PFSK-1 (cell line): ENCODE results near the gene KRTAP6-1.

ENCODE experiments used
- FOXP2 ChIP-seq: optimal IDR thresholded peaks from 2 replicates; pipeline ENCODE3; 2011; ENCODE audit warnings: borderline replicate concordance, control low read depth, inconsistent platforms; ENCODE audit not compliant: insufficient read depth; ENCODE audit errors: extremely low read length, extremely low read depth
- POLR2AphosphoS5 ChIP-seq: IDR thresholded peaks from 2 replicates; pipeline ENCODE4 v1.6.1; 2012; ENCODE audit warnings: low read depth, mild to moderate bottlenecking, control low read depth, low read length, moderate library complexity
- REST ChIP-seq, 2 experiments: IDR thresholded peaks; 2 replicates each; pipeline versions ENCODE4 v1.6.1 to v1.8.0; 2011 to 2012; ENCODE audit warnings: low read depth in 2 of 2, low read length in 2 of 2, control low read depth in 1 of 2, inconsistent platforms in 1 of 2, mild to moderate bottlenecking in 1 of 2, moderate library complexity in 1 of 2; ENCODE audit not compliant: insufficient read depth in 1 of 2
- SIN3A ChIP-seq: IDR thresholded peaks from 2 replicates; pipeline ENCODE4 v1.6.1; 2012; ENCODE audit warnings: mild to moderate bottlenecking, low read length, moderate library complexity, borderline replicate concordance; ENCODE audit not compliant: insufficient read depth
- TAF1 ChIP-seq: IDR thresholded peaks from 2 replicates; pipeline ENCODE4 v1.6.1; 2012; ENCODE audit warnings: low read length, control low read depth, borderline replicate concordance; ENCODE audit not compliant: insufficient read depth

GRCh38 chr21:30642564-30642963 is 28.8 kb upstream of the KRTAP6-1 start, which contains the start of gene KRTAP20-3:
- TF ChIP-seq POLR2AphosphoS5: no peak
- no peak for TF ChIP-seq SIN3A
- no peak for TF ChIP-seq TAF1
- TF ChIP-seq REST (IDR thresholded peaks at IDR 0.05; ENCODE audit: insufficient read depth in 1 of 2, low read depth in 2 of 2, low read length in 2 of 2): no peak
- TF ChIP-seq FOXP2: no peak
